ENCODE measurements around the gene SYNPR. TPM values are rescaled to one million over a fixed set of nuclear protein-coding genes. Genes with fewer than 3 reads are reported as not detected.

The SYNPR gene
- total RNA-seq, 2 experiments from 2014 or later: not detected

DNA sequence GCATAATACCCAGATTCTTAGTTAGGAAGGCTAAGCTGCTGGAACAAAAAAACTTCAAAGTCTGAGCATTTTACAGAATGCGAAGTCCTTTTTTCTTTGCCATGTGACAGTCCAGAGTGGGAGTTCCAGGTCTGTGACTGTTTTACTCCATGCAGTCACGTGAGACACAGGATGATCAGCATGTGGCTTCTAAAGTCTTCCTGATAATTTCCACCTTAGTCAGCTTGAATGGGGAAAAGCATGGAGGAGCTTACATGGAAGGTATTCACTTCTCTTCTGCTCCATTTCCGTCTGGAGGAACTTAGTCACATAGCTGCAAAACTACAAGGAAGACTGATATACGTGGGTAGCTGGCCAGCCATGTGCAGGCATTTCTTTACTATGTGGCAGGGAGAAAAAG lies 376.1 kb downstream of the SYNPR start:
- intact Hi-C loops (cut with DNase I, micrococcal nuclease): no loop called here
- Histone ChIP-seq H3K27ac (ENCODE audit: low read depth in 1 of 2, low read length in 2 of 2) (no peak overlapping the region), H3K4me3 (ENCODE audit: low read length) (no peak overlapping the region), H3K36me3 (ENCODE audit: insufficient read depth, low read length) (no peaks in the 10 kb centered on the region), H3K4me1 (ENCODE audit: insufficient read depth, low read length) (no peaks in the 10 kb centered on the region), H3K27me3 (ENCODE audit: control insufficient read depth in 1 of 2, insufficient read depth in 2 of 2, low read length in 2 of 2) (no peaks in the 10 kb centered on the region), H3K9me3 (ENCODE audit: control insufficient read depth in 1 of 2, insufficient read depth in 1 of 2, low read length in 2 of 2) (no peaks in the 10 kb centered on the region)
- no peak overlapping the region for H3K27ac Mint-ChIP-seq
- no peak for TF ChIP-seq CTCF (IDR thresholded peaks at IDR 0.05)
- POLR2A ChIA-PET: no interaction called here
- CTCF ChIA-PET: no interaction called here
- no peaks in the 10 kb centered on the region for H3K27me3 Mint-ChIP-seq
- H3K36me3 Mint-ChIP-seq (ENCODE audit: low read depth): no peaks in the 10 kb centered on the region
- no peaks in the 10 kb centered on the region for H3K9me3 Mint-ChIP-seq
- no peak for ATAC-seq (ENCODE audit: poor library complexity)
- no peak overlapping the region for H3K4me3 Mint-ChIP-seq
- H3K4me1 Mint-ChIP-seq (ENCODE audit: low read depth): no peaks in the 10 kb centered on the region
- no peak for DNase-seq

DNA sequence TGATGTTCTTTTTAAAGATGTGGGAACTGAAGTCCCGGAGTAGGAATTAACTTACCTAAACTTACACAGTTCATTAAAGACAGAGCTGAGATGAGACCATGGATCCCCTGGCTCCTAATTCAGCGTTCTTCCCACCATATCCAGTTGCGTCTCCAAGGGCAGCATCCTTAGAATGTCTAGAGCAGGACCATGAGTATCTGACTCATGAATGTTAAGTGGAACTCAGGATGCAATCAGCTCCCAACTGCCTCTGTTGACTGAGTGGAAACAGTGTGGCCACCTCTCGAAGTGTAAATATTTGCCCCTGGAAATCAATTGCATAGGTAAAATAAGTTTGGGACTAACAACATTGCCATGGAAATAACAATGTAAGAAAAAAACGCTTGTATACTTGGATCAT lies 376.8 kb downstream of the SYNPR start:
- H3K27ac ChIP-seq (ENCODE audit: low read depth in 1 of 2, low read length in 2 of 2): no peak overlapping the region
- Mint-ChIP-seq H3K4me1 (ENCODE audit: low read depth) (no peaks in the 10 kb centered on the region), H3K9me3 (no peaks in the 10 kb centered on the region), H3K4me3 (no peak overlapping the region), H3K36me3 (ENCODE audit: low read depth) (no peaks in the 10 kb centered on the region), H3K27ac (no peak overlapping the region), H3K27me3 (no peaks in the 10 kb centered on the region)
- no peak for DNase-seq
- H3K4me3 ChIP-seq (ENCODE audit: low read length): no peak overlapping the region
- no peak for ATAC-seq (ENCODE audit: poor library complexity)
- no peaks in the 10 kb centered on the region for H3K27me3 ChIP-seq (ENCODE audit: control insufficient read depth in 1 of 2, insufficient read depth in 2 of 2, low read length in 2 of 2)
- TF ChIP-seq CTCF (IDR thresholded peaks at IDR 0.05): no peak
- intact Hi-C loops (cut with DNase I, micrococcal nuclease): no loop called here
- POLR2A ChIA-PET: no interaction called here
- CTCF ChIA-PET: no interaction called here
- H3K9me3 ChIP-seq (ENCODE audit: control insufficient read depth in 1 of 2, insufficient read depth in 1 of 2, low read length in 2 of 2): no peaks in the 10 kb centered on the region
- no peaks in the 10 kb centered on the region for H3K4me1 ChIP-seq (ENCODE audit: insufficient read depth, low read length)
- H3K36me3 ChIP-seq (ENCODE audit: insufficient read depth, low read length): no peaks in the 10 kb centered on the region

DNA sequence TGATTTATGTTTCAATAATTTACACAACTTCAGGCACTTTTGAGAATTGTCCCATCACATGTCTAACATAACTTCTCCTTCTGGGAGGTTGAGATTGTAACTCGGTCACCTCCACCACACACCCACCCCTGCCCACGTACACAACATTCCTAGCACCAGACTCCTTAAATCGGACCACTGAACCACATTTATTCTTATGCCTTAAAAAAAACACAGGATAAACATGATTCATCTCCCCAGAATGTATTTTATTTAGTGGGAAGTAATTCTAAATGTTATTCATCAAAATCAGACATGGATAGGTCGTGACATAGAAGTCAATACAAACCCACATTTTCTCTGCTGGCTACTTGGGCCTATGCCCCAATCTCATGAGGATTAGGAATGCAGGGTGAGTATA lies 377.4 kb downstream of the SYNPR start:
- Mint-ChIP-seq H3K27ac (no peak overlapping the region), H3K27me3 (no peaks in the 10 kb centered on the region), H3K9me3 (no peaks in the 10 kb centered on the region), H3K4me1 (ENCODE audit: low read depth) (no peaks in the 10 kb centered on the region), H3K4me3 (no peak overlapping the region), H3K36me3 (ENCODE audit: low read depth) (no peaks in the 10 kb centered on the region)
- POLR2A ChIA-PET: no interaction called here
- ATAC-seq (ENCODE audit: poor library complexity): no peak
- TF ChIP-seq CTCF (IDR thresholded peaks at IDR 0.05): no peak
- intact Hi-C loops (cut with DNase I, micrococcal nuclease): no loop called here
- H3K4me3 ChIP-seq (ENCODE audit: low read length): no peak overlapping the region
- DNase-seq: no peak
- no peaks in the 10 kb centered on the region for H3K4me1 ChIP-seq (ENCODE audit: insufficient read depth, low read length)
- CTCF ChIA-PET: no interaction called here
- H3K36me3 ChIP-seq (ENCODE audit: insufficient read depth, low read length): no peaks in the 10 kb centered on the region
- H3K27me3 ChIP-seq (ENCODE audit: control insufficient read depth in 1 of 2, insufficient read depth in 2 of 2, low read length in 2 of 2): no peaks in the 10 kb centered on the region
- H3K9me3 ChIP-seq (ENCODE audit: control insufficient read depth in 1 of 2, insufficient read depth in 1 of 2, low read length in 2 of 2): no peaks in the 10 kb centered on the region
- H3K27ac ChIP-seq (ENCODE audit: low read depth in 1 of 2, low read length in 2 of 2): no peak overlapping the region
